GM06990 (cell line): ENCODE data around the gene SERINC5.

Source experiments
- DNase-seq: peaks from one replicate; pipeline ENCODE4 v3.0.0-alpha.2; 2011; ENCODE audit not compliant: insufficient read length; ENCODE audit errors: extremely low read depth
- H3K27me3 ChIP-seq: replicated peaks from 2 replicates; pipeline ENCODE4 v1.6.0; 2011; ENCODE audit warnings: low read length; ENCODE audit not compliant: control insufficient read depth, insufficient read depth
- H3K36me3 ChIP-seq: 2 replicates; pipeline ENCODE4 v1.5.1; 2011; ENCODE audit warnings: low read length; ENCODE audit not compliant: control insufficient read depth, insufficient read depth
- H3K4me3 ChIP-seq: replicated peaks from 2 replicates; pipeline ENCODE4 v1.5.1; 2011; ENCODE audit warnings: low read depth, mild to moderate bottlenecking, control low read depth, low read length
- TF ChIP-seq, protein P1 (sequence below): IDR thresholded peaks from 2 replicates; pipeline ENCODE4 v1.5.1; 2011; ENCODE audit warnings: low read length, control low read depth, mild to moderate bottlenecking, inconsistent platforms; ENCODE audit not compliant: insufficient read depth, poor library complexity, severe bottlenecking

The SERINC5 gene

DNA sequence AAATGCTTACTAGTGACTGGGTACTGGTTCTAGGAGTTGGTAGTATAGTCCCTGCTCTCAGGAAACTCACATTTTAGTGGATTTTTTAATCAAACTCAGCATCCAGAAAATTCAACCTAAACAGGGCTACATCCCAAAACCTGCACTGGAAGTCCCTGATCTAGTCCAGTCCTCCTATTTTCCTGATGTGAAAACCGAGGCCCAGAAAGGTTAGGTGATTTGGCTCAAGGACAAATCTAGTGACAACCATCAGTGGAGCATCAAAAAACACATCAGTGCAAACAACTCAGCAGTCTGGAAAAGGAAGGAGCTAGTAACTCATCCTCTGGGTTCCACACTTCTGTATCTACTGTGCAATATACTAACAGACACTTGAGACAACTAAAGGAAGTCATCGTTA, 38.2 kb downstream of the SERINC5 start:
- no peaks in the 10 kb centered on the region for H3K36me3 ChIP-seq
- no peak for DNase-seq
- H3K4me3 ChIP-seq = no peak overlapping the region
- TF ChIP-seq, protein P1, sequence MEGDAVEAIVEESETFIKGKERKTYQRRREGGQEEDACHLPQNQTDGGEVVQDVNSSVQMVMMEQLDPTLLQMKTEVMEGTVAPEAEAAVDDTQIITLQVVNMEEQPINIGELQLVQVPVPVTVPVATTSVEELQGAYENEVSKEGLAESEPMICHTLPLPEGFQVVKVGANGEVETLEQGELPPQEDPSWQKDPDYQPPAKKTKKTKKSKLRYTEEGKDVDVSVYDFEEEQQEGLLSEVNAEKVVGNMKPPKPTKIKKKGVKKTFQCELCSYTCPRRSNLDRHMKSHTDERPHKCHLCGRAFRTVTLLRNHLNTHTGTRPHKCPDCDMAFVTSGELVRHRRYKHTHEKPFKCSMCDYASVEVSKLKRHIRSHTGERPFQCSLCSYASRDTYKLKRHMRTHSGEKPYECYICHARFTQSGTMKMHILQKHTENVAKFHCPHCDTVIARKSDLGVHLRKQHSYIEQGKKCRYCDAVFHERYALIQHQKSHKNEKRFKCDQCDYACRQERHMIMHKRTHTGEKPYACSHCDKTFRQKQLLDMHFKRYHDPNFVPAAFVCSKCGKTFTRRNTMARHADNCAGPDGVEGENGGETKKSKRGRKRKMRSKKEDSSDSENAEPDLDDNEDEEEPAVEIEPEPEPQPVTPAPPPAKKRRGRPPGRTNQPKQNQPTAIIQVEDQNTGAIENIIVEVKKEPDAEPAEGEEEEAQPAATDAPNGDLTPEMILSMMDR = no peak
- no peaks in the 10 kb centered on the region for H3K27me3 ChIP-seq

DNA sequence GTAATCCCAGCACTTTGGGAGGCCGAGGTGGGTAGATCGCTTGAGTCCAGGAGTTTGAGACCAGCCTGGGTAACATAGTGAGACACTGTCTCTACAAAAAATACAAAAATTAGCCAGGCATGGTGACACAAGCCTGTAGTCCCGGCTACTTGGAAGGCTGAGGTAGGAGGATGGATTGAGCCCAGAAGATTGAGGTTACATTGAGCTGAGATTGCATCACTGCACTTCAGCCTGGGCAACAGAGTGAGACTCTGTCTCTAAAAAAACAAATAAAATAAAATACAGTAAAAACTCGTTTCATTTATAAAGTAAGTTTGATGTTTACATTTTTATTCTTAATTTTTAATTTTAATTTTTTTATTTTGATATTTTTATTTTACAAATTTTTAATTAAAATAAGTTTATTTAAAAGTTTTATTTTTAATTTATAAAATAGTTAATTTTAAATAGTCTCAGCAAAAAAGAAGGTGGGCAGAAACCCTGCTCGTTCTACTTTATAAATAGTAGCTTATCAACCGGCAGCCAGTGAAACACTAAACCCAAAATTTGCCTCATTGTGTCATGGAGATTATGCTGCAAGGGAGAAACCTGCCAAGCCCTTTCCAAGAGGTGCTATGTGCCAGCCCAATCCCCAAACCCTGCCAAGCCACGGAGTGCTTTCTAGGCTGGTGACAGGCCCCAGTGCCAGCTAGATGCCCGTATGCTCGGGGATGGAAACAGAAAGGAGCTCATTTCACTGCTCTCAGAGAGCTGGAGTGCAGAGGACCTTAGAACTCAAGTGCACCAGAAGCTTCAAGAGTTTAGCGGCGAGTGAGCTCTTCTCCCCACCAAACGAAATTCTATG, 38.9 kb downstream of the SERINC5 start:
- DNase-seq = no peak
- H3K4me3 ChIP-seq = no peak overlapping the region
- no peaks in the 10 kb centered on the region for H3K36me3 ChIP-seq
- H3K27me3 ChIP-seq = no peaks in the 10 kb centered on the region
- TF ChIP-seq, protein P1 = no peak

DNA sequence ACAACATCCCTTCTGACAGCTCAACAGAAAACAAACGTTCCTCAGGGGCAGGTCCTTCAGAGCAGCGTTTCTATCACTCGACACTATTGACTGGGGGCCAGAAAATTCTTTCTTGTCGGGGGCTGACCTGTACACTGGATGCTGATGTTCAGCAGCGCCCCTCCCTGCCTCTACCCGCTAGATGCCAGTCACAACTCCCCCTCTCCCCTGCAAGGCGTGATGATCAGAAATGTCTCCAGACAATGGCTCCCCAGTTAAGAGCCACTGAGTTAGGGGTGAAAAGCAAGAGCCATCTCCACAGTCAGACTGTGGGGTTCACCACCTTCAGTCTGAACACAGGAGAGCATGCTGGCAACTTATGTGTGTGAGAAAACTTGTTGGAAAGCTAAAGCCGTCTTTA, 39.8 kb downstream of the SERINC5 start:
- Histone ChIP-seq H3K27me3 (no peaks in the 10 kb centered on the region), H3K4me3 (no peak overlapping the region), H3K36me3 (no peaks in the 10 kb centered on the region)
- TF ChIP-seq, protein P1 = no peak
- no peak for DNase-seq

DNA sequence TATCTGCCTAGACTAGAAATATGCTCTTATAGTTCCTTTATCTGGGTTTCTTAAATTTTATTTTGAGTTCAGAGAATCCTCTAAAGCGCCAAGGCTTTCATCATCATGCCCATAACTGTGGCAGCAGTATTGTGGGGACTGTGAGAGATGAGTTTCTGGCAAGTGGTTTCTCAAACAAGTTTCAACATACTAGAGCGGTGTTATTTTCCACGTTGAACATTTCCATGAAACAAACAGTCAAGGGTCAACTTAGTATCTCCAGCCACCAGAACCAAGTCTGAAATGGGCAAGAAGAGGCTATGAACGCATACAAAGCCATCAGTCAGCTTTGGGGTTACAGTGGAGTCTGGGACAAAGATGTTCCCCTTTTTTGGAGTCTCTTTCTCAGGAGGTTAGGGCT, 40.3 kb downstream of the SERINC5 start:
- Histone ChIP-seq H3K27me3 (no peaks in the 10 kb centered on the region), H3K4me3 (no peak overlapping the region), H3K36me3 (no peaks in the 10 kb centered on the region)
- TF ChIP-seq, protein P1 = no peak
- no peak for DNase-seq

DNA sequence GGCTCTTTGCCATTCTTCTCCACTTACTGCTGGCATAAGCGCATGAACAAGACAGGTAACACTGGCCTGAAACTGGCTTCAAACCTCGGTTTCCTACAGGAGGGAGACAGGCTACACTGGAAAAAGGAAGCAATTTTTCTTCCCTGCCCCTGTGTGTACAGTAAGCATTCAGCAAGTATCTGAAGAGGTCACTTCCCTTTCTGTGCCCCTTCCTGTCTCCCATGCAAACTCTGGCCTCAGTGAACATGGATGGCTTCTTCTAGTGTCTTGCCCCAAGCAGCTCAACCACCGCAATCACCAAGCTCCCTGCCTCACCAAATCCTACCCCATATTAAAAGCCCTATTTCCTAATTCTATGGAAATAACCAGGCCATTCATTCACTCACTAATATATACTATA, 42.4 kb downstream of the SERINC5 start:
- Histone ChIP-seq H3K4me3 (no peak overlapping the region), H3K27me3 (no peaks in the 10 kb centered on the region), H3K36me3 (no peaks in the 10 kb centered on the region)
- no peak for DNase-seq
- TF ChIP-seq, protein P1 = no peak

DNA sequence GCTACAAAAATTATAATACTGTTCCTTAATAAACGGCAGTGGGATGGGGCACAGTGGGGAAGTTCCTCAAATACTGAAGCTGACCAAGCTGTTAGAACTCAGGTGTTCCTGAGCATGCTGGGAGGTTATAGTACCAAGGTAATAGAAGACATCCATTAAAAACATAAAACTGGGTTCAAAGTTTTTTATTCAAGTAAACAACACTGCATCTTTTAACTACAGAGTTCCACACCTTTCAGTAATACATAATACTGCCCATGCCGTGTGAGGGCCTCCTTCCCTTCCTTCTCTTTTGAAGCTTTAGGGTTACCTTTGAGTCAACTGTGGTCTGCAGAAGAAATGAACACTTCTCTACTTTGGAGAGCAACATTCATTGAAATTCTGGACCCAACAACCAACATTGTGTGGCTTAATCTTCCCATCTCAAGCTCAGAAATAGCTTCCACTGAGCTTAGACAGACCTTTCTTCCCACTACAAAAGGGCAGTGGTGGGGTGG, 43.6 kb downstream of the SERINC5 start:
- H3K36me3 ChIP-seq = no peaks in the 10 kb centered on the region
- TF ChIP-seq, protein P1 = no peak
- no peak for DNase-seq
- H3K4me3 ChIP-seq = no peak overlapping the region
- no peaks in the 10 kb centered on the region; the same call in 1 of the 2 replicates for H3K27me3 ChIP-seq
